CD4-positive, alpha-beta T cell treated with Interleukin-2 at 100 ng/mL for 4 hours (primary cell): ENCODE data around the gene PPP3CA.

Source experiments
- DNase-seq: peaks from one replicate; pipeline ENCODE4 v3.0.0-alpha.2; 2020; ENCODE audit warnings: low spot score

The PPP3CA gene

DNA sequence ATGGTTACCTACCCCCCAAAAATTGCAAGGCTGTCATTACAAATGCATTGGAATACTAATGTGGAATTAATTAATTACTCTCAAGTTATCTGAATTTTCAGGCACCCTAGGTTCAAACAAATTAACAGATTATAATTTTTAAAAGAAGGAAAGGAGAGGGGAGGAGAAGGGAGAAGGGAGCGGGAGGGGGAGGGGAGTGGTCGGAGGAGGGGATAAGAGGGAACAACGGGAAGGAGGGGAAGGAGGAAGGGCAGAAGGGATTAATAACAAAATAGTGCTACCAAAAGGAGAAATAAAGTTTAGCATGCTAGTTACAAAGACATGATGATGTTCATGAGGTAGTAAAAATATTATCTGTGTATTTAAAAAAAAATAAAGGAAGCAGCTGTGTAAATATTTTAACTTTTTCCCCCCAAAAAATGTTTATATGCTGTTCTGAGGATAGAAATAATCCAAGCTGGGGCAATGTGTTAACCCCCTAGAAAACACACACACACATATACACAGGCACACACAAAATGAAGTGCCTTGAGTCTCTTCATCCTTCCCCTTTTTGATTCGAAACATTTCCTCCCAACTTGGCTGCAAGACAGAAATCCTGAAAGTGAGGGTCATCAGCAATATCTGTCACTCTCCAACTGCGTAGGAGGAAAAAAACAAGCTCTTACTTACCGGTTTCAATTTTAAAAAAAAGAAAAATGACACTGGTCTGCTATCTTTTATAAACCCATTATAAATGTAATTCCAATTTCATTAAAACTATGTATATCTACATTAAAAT, 58.8 kb downstream of the PPP3CA start:
- DNase-seq = no peak

DNA sequence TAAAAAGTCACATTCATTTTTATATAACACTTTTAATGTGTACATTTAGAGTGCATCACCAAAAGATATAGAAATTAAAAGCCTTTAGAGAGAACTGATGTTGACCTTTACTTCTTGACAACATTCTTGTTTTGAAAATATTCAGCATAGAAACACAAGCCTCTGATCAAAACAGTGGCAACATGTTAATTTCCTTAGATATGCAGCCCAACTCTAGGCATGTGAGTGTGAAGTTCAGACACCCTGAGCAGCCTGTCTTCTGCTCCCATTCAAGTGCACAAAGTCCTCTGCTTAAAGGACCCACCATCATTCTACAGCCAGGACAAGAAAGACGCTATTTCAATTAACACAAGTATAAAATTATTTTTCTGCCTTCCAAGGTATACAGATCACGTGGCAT, 60.0 kb downstream of the PPP3CA start:
- peak; percentile 25 for DNase-seq

DNA sequence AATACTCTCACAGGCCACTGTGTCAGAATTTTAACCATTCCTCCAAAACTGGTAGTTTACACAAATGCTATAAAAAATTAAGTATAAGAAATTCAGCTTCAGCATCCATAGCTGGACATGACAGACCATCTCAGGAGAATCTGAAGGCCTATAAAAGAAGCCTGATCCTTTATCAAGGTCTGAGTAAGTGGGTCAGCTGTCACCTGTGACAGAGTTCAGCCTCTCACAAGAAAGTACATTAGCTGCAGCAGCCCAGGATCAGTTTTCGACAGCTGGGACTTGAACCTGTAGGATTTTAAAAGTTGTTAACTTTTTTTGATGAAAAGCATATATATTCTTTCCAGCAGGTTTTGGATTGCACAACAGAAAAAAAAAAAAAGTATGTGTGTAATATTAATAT, 60.7 kb downstream of the PPP3CA start:
- DNase-seq = no peak

DNA sequence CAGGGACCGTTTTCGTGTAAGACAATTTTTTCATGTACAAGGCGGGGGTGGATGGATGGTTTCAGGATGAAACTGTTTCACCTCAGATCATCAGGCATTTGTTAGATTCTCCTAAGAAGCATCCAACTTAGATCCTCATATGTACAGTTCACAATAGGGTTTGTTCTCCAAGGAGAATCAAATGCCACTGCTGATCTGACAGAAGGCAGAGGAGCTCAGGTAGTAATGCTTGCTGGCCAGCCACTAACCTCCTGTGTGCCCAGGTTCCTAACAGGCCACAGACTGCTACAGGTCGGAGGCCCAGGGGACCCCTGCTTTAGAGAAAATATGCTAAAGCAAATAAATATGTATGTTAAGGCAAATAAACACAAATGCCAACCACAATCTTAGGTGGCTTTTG, 61.3 kb downstream of the PPP3CA start:
- DNase-seq = no peak

DNA sequence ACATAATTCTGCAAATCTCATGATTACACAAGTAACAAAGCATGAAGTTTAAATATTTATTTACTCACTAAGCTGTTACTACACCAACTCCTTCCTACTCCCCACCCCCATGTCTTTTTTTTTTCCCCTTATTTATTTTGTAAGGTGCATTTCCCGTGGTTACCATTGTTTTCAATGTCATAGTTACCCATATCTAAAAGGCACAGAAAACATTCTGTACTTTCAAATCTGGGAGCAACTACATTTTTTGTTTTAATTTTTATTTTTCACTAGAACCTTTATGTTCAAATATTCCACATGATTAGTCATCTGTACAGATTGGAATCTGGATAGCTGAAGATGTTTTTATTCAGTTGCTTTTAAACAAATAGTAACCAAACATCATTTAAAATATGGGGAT, 62.8 kb downstream of the PPP3CA start:
- DNase-seq = peak; percentile 27

DNA sequence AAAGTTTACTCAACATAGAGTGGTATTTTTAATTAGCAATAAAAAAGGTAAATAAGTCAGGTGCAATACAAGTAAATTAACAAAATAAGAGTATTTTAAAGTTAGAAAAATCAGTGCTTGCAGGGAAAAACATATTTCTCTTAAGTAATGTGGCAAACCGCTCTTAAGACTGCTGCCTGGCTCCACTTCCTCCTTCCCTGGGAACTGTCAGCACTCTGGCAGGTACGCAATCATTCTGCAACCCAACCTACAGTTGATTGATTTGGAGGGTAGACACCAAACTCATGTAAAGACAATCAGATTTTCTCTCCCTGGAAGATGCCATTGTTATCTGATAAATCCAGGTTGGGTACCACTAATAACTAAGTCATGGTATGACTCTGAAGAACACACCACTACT, 63.9 kb downstream of the PPP3CA start:
- DNase-seq = no peak

DNA sequence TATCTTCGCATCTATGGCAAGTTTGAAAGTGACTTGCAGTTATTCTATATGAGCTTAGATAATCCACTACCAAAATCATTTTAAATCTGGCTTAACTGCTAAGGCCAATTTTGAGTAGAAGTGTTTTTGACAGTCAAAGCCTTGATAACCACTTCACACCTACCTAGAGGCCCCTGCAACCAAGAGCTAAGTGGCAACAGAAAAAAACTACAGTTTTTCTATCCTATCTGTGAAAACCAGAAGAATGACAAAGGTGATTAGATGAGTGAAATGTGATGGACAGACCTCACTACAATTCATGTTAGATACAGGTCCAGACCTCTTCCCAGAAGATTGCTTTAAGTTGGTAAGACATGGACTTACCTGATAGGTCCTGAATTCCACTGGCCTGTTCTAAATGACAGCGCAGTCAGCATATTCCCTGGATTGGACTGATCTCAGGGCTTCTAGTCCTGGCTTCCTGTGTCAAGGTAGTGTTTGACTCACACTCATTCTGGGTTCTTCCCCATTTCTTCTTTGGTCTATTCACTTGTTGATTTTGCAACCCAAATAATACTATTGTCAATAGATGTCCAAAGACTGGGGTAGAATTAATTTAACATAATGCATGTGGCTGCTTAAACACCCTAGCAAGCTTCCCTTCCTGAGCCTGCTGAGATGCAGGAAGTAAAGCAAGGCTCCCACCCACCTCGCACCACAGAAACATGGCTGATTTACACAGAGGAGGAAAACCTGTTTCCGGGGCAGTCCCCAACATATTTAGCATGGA, 65.1 kb downstream of the PPP3CA start:
- peak; percentile 15 for DNase-seq

DNA sequence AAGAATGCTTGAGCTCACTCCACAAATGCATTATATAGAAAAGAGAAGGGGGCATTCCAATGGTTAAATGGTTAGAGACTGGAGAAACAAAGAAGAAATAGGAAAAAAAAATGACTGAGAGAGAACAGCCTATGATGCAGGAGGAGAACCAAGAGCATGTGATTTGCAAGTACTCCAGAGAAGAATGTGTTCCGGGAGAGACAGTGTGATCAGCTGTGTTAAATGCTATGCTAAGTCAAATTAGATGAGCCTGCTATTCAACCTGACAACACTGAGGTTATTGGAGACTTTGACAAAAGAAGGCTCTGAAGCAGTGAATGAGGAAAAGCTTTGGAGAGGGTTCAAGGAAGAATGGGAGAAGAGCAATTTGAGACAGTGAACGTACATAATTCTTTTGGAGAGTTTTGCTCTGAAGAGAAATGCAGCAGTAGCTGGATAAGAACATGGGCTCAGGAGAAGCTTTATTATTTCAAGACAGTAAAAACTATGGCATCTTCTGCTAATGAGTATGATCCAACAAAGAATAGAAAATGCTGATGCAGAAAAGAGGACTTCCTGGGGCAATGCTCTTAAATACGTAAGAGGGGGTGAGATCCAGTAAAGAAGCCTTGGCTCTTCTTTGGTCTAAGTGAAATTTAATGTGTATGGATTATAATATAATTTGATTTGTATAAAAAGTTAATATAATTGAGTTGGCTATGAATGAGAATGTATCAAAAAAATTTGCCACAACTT, 66.3 kb downstream of the PPP3CA start:
- DNase-seq = no peak

DNA sequence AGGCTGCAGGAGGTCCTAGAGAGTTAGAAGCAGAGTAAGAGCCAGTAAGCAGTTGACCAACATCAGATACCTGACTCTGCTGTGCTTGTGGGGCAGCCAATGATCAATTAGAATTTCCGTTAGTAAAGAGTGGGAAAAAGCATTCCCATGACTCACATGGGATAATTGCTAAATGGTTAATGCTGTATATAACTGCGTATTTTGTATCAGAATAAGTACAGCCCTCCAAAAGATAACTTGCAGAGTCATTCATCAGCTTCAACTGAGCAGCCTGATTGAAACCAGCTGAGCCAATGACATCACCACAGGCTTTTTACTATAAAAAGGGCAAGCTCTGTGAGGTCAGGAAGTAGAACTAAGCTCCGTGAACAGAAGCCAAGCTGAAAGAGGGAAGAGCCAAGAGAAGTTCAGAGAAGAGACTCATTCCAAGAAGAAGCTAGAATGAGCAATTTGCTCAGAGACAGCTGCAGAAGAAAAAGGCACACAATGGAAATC, 67.9 kb downstream of the PPP3CA start:
- DNase-seq = no peak

DNA sequence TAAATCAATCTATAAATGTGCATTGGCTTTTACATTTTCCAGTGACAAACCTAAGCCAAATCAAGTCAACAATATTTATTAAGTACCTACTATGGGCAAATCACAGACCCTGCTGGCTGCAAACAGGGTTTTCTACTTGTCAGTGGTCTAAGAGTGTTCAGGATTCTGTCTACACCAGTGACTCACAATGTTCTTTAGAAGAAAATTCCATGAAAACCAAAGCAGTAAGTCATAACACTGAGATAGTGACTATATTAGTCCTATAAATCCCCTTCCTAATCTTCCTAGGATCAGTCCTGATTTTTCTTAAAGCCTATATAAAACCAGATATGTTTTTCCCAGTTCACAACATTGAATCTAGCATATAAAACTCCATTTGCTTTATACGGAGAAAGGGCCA, 69.7 kb downstream of the PPP3CA start:
- DNase-seq = no peak

DNA sequence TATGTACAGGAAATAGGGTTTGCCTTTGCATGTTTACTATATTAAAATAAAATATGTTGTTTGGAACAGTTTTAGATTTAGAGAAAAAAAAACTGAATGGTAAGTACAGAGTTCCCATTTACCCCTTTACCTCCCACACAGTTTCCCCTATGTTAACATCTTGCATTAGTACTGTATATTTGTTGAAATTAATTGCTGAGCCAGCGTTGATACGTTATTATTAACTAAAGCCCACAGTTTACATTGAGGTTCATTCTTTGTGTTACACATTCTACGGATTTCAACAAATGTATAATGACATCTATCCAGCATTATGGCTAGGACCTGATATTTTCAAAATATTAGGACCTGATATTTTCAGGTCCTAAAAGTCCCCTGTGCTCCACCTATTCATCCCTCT, 70.7 kb downstream of the PPP3CA start:
- no peak for DNase-seq

DNA sequence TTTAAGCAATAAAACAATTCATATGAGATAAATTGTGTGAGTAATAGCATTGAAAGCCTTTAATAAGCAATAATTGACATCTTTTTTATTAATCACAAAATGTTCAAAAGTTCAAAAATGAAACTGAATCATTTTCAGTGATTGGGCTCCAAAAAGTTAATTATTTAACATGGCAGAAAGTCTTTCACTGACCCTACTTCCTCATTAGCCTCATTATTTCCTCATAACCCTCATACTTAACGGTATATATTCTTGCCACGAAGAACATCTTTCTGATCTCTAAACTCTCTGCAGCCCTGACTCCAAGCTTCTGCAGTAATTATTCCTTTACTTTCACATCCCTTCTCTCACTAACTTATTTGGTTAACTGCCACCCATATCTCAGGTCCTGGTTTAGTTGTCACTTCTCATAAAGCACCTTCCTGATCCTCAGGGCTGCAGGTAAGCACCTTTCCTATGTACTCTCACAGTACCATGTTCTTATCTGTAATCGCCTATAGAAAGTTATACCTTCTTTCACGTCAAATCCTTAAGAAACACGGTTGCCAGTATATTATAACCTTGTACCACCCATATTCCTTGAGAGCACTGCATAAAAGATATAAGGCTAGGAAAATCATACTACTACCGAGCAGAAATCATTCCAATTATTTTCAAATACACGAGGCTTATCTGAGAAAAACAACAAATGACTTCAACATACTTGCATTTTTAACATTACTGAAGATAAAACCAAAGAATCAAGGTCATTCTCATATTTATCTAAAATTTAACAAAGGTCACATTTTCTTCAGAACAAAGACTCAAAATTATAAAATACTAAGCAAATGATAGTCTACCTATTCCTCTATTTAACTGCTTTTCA, 72.2 kb downstream of the PPP3CA start:
- DNase-seq = no peak

DNA sequence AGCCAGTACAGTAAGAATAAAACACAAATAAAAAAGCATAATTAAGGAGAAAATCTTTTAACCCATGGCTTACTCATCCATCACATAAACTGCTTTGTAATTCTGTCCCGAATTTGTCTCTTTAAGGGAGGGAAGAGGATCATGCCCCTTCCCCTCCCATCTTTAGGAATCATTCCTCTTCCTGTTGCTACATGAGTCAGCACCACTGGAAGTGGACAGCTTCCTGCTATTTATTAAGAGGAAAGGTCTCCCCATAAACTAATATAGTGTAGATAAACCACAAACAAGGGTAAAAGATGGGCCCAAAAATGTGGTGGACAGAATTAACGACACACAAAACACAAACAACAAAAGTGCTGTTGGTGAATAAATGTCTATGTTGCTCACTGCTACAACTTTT, 75.8 kb downstream of the PPP3CA start:
- no peak for DNase-seq

DNA sequence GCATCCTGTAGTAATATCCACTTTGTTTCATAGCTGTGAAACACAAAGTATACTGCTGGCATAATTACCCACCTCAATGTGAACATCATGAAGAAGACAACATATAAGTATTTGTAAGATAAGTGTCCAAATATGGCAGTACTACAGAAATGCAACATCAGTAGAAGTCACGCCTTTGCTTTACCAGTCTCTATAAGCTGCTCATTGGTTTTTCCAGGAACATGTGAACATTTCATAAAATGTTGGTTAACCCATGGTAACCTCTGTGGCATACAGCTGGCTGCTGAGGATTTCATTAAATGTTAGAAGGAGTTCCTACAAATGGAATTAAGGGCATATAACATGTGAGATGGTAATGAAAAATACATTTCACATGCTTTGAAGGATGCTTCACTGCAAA, 77.6 kb downstream of the PPP3CA start:
- DNase-seq = no peak

DNA sequence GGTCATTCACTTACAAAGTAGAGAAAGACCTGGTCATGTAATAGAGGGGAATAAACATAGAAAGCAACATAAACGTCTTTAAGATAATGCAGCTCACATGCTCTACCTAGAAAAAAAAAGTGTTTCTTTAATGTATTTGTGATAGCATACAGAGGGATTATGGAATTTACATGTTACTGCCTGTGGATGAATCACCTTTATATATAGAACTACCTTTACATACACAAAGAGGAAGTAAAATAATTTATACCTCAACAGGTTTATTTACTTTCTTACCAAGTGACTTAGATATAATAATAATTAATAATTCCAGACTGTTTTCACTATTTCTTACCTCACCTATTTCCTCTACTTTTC, 81.5 kb downstream of the PPP3CA start:
- no peak for DNase-seq

DNA sequence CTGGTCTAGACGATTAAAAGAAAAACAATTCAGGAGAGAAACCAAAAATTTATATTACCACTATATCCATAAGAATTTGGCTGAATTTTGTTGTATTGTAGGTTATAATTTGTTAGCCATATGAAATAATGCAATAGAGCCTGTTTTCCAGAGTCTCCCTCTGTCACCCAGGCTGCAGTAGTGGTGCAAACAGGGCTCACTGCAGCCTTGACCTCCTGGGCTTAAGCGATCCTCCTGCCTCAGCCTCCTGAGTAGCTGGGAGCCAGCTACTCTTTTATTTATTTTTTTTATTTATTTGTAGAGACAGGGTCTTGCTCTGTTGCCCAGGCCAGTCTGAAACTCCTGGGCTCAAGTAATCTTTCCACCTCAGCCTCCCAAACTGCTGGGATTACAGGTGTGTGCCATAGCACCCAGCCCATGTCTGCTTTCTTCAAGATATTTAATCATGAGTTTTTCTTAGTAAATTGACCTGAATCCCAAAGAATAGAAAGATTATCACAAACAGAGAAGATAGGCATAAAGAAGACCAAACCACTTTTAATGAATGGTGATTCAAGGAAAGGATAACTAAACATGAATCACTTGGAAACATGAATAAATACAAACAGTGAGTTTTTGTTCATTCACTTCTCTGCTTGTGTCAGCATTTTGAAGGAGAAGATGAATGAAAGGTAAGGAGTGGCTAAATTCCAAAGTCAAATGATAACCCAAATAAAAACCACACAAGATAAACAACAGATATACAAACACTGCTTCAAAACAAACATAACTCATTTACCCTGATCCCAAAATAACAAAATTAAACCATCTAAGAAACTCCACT, 82.1 kb downstream of the PPP3CA start:
- DNase-seq = no peak

DNA sequence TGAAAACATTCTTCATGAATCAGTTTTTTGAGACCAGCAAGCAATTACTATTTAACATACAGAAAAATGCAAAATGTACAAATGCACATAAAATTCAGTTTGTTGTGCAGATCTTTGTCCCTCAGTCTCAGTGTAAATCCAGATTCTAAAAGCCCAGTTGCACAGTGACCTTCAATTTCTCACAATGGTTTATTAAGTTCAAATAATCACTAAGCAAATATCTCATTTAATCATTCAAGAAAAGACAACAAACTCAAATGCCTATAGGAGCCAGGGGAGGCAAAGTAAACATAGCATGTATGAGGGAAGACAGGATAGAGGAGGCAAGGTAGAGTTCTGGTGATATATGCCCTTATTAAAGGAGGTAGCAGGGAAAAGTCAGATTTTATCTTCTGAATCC, 82.8 kb downstream of the PPP3CA start:
- no peak for DNase-seq

DNA sequence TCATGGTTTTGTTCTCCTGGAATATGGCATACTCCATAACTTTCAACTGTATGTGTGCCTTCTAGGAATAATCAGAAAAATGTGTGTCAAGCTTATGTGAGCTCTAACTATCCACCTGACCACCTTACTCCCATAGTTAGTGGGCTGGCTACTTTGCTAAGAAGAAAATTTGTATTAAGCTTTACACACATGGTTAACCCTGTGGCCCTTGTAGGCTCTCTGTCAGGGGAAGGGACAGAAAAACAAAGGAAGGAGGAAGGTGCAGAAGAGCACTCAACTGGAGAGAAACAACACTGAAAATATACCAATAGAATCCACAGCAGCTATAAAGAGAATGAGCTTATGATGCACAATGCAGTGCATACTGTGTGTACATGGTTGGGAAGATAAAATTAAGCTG, 84.6 kb downstream of the PPP3CA start:
- no peak for DNase-seq

DNA sequence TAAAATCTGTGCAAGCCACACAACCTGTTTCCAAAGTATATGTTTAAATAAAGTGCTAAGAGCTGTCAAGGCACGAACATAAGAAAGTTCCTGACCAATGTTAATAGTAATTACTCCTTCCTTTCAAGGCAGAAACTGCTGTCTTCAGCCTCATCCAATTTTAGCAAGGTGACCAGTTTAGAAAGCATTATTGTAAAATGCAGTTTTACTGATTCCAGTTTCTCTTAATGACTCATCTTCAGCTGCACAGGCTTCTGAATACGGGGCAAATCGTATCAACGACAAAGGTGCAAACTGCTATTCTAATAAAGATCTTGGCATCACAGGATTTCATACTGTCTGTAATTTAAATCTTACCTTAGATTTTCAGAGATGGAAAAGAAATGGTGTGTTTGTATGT, 87.5 kb downstream of the PPP3CA start:
- no peak for DNase-seq

DNA sequence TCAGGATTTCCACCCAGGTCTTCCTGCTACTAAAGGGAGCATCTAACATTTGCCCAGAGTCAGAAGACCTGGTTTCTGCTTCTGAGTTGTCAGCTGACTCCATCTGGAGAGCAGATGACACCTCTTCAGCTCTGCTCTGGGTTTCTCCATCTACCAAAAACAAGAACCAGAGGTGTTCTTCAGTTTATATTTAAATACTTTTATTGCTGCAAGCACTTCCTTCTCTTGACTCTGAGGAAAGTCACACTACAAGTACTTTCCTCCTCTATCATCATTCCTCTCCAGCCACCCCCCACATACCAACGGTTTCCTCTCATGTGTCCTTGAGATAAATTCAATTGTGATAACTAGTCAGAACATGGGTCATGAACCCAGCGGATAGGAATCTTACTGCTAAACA, 88.4 kb downstream of the PPP3CA start:
- DNase-seq = no peak

DNA sequence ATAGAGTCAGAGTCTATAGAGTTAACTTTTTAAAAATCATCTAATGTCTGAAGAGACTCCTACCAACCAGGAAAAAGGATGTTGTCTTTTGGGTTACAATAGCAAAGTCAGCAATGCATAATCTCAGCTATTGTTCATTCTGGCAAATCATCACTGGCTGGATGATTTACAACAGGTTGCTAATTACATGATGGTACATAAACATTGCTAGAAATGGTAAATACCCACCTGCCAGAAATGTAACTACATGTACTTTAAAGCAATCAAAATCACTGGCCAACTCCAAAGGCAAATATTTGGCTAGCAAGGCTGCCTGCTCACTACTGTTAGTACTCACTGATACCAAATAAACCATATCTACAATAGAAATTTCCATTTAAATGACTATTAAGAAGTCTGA, 91.1 kb downstream of the PPP3CA start:
- no peak for DNase-seq
